Peyer's patch (tissue), 4 donors: ENCODE measurements around the gene PGA3.
"Not testable (repeated sequence)": the region's sequence is repeated elsewhere in the genome, so short reads cannot be mapped to it uniquely, and the experiment has no call there.

Experiments used
- CTCF ChIP-seq, 6 experiments: fragments of 450-650 bp in 4 of 6; fragments of 200-600 bp in 2 of 6; sonication (generic) in 1 of 6; IDR thresholded peaks; one replicate each; pipeline ENCODE4 v1.5.1; 2017 to 2019; ENCODE audit warnings: antibody characterized with exemption in 6 of 6, mild to moderate bottlenecking in 3 of 6, moderate library complexity in 1 of 6
- POLR2A ChIP-seq, 2 donors: fragments of 450-650 bp; IDR thresholded peaks; one replicate each; pipeline ENCODE4 v1.5.1; 2017; ENCODE audit warnings: antibody characterized with exemption in 2 of 2, mild to moderate bottlenecking in 2 of 2, moderate library complexity in 2 of 2

GRCh38 chr11:61210629-61211028, 7.3 kb downstream of the PGA3 start:
- TF ChIP-seq CTCF, POLR2A (IDR thresholded peaks at IDR 0.05): not testable (repeated sequence)
